GM12801 (cell line): Measurements from ENCODE around the gene ST6GALNAC3.

ENCODE experiments used
- CTCF ChIP-seq: IDR thresholded peaks from one replicate; pipeline ENCODE4 v1.5.1; 2011; ENCODE audit warnings: control low read depth; ENCODE audit not compliant: insufficient read length; ENCODE audit errors: extremely low read depth

ST6GALNAC3 gene

GRCh38 chr1:76450229-76450628, 375.7 kb downstream of the ST6GALNAC3 start:
- TF ChIP-seq CTCF = no peak

DNA sequence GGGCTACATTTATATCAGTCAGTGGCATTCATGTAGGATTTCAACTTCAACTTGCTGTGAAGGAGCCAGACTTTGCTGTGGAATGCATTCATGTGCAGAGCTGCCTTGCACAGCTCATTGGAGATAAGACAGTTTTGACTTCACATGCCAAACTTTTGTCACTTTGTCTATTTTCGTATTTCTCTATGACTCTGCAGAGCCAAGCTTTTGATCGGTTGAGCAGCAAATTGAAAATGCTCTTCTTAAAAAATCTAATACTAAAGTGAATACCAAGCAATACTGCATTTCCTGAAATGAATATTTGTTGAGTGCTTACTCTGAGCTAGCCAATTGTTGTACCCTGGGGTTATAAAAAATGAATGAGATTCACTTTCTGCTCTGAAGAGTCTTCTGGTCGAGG, 388.7 kb downstream of the ST6GALNAC3 start:
- TF ChIP-seq CTCF = no peak

- no peak for TF ChIP-seq CTCF
These were observed 389.3 kb downstream of the ST6GALNAC3 start for GRCh38 chr1:76463849-76464248.

DNA sequence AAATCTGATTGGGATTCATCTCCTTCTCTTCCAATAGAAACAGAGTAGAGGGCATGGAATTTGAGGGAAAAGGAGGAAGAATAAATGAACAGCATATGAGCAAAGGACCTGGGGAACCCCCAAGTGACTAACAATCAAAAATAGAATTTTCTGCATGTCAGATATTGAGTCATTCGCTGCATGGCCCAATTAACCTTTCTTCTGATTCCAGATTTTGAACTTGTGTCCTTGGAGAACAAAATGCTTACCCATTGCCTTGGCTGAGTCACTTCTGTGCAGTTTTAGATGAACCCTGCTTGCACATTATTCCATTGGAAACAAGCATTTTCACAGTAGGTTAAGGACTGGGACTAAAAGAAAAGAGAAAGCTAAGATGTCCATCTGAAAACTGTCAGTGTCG, 390.5 kb downstream of the ST6GALNAC3 start:
- no peak for TF ChIP-seq CTCF

- no peak for TF ChIP-seq CTCF
These were observed 395.6 kb downstream of the ST6GALNAC3 start for GRCh38 chr1:76470166-76470565.

DNA sequence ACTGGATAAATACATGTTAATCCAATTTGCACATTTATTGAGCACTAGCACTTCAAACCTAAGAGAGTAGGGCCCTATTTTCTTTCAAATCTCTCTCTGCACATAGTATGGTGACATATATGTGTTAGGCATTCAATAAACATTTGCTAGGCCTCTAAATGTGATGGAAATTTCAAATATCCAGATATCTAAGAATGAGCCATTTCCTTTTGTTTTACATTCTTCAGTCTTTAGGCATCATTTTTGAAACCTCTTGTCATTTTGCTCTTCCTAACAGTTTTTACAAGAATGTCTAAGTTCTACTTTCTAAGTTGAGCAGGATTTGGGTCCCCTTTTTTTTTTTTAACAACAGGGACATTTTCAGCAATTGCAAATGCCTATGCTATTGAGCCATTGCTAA, 397.0 kb downstream of the ST6GALNAC3 start:
- no peak for TF ChIP-seq CTCF

DNA sequence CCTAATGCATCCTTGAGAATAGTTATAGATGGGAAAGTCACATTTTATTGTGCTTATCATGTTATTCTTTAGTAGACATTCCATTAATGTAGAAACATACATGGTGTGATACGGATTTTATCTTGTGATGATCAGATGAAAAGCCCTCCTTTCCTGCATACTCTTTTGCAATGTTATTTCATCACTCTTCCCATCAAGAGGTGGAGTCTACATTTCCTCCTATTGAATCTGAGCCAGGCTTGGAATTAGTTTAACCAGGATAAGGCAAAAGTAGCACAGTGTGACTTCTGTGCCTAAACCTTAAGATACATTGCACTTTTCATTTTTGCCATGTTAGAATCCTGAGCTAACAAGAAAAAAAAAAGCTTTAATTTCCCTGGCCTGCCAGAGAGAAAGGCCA, 399.0 kb downstream of the ST6GALNAC3 start:
- TF ChIP-seq CTCF = no peak

DNA sequence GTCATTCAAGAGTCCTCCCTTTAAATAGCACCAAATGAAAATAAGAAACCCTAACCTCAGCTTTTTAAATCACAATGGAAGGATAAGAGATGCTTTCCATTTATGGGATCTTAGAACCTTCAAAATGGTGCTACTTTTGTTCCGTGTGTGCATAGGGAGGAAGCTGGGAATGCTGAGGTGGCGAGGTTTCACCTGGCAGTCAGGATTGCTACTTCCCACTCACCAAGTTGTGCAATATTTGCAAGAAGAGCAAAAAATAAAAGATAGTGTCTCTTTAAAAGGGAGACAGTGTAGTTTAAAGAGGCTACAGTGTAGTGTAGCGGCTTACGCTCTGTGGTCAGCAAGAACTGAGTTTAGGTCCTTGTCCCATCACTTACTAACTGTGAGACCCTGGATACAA, 400.4 kb downstream of the ST6GALNAC3 start:
- TF ChIP-seq CTCF = no peak
